ENCODE data around the gene CFAP221.

CFAP221 gene

DNA sequence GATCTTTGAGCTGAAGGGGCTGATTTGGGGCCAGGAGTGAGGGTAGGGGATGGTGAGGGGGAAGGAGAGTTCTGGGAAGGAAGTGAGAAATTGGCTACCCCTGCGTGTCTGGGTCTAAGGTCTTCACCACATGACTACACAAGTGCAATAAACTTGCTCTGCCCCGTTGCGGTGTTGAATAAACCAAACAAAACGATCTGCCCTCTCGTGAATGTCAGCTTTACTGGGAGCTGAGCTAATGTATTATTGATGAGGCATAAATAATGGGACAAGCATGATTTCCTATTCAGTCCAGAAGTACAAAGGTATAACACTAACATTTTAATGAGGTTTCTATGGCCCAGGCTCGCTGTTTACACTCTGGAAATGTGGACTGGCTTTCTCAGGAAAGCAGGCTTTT lies 8.0 kb upstream of the CFAP221 start:
- no peak for DNase-seq

DNA sequence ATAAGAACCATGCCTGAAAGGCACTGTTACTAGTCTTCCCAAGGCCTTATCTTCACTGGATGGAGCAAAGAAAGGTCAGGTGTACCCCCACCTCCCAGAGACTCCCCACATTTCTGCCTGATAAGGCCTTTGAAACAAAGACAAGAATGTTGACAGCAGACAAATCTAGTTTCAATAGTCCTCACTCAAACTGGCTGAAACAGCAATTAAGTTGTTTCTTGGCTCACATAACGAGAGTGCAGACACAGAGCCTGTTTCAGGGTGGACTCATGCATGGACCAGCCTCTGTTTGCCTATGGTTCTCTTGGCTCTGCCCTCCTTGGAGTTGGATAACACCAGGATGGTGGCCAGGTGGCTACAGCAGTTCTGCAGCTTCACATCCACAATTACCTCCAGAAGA lies 7.5 kb upstream of the CFAP221 start:
- DNase-seq: no peak

DNA sequence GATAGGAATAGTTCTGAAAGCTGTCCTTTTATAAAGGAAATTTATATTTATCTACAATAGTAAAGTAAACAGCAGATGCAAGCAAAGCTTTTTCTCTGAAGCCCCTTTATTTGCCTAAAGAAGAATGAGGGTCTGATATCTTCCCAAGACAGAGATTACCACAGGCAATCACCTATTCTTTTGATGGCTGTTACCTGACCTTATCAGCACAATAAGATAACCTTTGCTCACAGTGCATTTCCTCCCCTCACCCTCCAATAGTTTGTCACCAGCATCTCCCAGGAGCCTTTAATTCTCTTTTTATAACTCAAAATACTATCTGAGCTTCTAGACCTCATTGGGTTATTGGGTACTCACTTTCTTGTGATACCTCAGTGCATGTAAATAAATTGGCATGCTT lies 6.5 kb upstream of the CFAP221 start:
- no peak for DNase-seq

DNA sequence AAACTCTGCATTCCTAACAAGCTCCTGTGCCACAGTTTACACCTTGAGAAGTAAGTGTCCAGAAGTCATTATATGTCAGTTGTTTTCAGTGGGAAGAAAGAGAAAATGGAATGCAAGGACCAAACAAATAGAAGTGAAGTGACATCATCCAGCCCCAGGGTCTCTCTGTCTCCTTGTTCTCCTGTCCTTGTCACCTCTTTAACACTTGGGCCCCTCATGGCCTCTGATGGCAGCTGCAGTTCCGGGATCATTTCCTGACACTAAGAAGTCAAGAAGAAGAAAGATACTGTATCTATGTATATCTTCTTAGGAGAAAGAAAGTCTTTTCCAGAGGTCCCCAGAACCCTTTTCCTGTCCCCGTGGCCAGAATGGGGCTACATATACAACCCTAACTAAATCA lies 2.8 kb upstream of the CFAP221 start:
- no peak for DNase-seq

DNA sequence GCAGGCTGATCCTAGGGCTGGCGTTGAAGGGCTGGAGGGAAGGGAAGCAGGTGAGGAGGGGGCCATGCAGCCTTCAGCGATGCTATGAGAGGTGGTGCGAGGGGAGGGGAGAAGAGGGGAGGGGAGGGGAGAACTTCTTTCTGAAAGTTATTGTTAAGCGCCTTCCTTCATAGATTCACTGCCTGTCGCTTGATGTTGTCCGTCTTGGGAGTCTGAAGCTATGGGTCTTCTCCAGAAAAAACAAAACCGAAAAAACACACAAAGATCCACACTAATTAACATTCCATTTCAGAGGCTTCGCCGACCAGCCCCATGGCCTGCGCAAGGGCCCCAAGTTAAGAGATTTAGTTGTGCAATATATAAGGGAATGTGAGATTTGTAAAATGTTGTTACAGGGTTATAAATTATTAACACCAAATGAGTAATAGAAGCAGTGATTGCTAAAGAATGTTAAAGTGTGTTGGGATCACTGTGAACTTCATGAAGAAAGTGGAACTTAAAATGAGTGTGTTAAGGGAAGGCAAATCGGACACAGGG lies 758 bp downstream of the CFAP221 start:
- no peak for DNase-seq

DNA sequence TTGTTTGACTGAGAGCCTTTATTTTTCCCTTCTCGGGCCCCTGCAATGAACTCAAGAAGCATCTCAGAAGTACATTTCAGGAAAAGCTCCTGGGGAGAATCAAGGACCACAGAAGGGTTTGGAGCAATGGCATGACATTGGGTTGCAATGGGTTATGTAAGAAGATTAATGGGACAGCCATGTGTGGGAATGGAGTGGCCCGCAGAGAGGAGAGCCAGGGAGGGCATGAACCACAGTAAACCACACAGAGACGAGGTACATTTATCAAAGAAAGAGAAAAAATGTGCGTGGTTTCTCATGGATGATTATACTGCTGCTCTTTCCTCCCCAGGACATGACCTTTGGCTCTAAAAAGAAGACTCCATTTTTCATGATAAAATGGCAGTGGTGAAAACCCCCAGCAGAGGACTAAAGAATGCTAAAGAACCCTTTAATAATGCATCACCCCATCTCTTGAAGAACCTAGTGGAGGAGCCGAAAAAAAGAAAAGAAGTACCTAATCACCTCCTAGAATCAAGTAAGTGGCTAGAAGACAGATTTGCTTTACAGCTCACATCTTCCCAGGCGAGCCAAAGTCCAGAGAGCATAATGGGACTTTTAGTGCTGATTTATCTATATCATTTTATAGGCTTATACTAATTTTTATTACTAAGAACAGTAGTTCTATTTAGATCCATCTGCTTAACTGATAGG lies 1.7 kb downstream of the CFAP221 start:
- DNase-seq: no peak

DNA sequence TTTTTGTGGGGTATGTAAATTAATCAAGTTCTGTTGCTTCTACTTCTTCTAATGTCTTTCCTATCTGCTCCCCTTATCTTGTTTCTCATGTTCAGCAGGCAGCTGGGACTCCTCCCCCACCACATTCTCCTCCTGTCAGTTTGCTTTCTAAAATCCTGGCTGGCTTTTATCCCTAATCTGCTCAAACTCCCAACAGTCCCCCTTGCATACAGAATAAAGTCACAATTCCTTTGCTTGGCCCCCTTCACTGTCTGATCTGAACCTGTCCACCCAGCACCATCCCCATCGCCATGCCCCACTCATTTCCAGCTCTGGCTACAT lies 2.2 kb downstream of the CFAP221 start:
- DNase-seq: no peak

DNA sequence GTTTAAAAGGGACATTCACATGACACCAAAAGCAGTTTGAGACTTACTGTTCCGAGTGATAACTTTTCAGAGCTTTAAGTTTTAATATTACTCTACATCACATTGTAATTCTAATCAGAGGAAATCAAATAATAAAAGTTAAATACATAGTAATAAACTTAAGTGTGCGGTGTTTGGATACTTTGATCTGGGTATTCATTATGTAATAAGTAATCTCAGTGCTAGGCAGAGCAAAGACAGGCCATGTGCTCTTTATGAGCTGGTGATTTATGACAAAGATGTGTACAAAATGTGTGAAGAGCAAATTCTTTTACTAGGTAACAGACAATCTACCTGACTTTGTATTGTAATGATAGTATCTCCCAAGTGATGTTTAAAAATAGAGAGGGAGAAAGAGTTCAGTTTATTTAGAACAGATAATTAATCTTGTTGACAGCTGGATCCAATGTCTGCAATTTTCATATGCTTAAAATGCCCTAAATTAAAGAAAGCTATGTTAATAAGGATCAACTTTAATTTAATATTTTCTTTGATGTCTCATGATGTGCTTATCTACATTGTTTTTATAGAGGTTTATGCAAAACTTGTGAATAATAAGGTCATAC lies 4.4 kb downstream of the CFAP221 start:
- no peak for DNase-seq

DNA sequence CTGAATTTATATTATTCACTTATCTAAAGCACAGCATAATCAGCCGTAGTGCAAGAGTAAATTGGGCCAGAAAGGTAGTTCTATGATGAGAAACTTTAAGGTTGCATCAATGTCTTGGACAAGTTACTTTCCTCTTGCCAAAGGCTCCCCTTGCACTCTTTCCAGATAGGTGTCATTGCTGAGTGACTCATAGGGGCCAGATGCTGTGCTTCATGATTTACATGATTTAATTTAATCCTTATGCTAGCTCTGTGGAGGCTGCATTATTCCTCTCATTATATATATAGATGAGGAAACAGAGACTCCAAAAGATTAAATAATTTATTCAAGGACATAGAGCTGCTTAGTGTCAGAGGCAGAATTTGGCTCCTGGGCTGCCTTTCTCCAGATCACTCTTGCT lies 5.0 kb downstream of the CFAP221 start:
- DNase-seq: no peak

DNA sequence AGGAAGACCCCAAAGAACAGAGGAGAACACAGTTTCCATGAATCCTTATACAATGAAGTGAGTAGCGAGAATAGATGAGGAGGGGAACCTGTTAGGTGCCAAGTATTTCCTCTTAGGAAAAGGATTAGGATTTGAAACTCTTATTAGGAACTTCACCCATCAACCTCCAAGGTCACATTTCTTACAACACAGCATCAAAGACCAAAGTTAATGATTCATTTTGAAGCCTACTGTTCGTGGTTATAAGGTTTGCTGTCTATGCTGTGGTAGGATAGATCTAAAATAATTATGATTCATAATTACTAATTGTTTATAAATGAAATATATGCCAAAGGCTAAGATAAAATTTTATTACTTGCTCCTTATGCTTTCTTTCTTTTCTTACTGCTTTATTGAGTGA lies 6.1 kb downstream of the CFAP221 start:
- DNase-seq: no peak

DNA sequence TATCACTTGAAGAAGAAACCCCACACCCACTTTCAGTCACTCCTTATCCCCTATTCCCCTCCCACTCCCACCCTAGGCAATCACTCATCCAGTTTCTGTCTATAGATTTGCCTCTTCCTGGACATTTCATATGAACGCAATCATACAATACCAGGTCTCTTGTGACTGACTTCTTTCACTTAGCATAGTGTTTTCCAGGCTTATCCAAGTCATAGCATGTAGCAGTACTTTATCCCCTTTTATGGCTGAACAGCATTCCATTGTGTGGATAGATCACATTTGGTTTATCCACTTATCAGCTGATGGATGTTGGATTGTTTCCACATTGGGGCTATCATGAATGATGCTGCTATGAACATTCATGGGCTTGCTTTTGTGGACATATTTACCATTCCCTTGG lies 6.6 kb downstream of the CFAP221 start:
- no peak for DNase-seq

DNA sequence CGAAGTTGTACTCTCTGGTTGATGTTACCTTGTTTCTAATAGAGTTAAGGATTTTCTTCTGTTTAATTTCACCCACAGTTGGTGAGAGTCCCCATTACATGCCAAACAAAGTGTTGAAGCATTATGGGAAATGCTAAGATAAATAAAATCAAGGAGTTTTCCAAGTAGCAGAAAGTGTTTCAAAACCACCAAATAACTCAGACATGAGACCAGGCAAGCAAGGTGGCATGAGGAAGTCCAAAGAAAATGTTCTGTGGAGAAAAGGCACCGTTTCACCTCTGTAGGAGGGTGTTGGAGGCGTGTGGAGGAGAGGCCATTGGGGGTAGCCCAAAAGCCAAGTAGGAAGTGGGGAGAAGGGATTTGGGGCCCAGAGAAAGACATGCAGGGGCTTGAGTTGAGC lies 8.7 kb downstream of the CFAP221 start:
- DNase-seq: no peak

DNA sequence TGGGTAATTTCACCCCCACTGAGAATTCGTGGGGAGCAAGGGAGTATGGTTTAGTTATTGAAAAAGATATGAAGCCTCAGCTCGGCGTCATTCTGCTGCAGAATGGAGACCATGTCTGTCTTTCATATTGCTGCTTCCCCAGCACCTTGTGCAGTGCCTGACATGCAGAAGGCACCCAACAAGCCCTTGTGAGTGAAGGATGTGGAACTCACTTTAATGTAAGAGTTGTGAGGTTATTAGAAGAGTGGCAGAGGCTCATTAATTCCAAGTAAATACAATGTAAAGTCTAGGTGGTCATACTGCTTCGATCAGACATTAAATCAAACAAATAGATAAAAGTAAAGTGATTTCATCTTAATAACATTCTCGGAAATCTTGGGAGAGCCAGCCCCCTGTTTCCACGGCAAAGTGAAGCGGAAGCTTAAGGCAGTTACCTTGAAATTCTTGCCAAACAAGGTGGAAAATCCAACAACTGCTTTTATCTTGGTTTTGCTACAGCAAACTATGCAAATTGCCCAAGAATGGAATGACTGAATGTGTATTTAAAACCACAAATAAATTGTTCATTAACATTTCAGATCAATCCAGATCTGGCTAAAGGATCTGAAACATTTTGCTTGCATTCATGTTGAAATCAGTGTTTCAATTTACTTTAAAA lies 9.6 kb downstream of the CFAP221 start:
- no peak for DNase-seq

DNA sequence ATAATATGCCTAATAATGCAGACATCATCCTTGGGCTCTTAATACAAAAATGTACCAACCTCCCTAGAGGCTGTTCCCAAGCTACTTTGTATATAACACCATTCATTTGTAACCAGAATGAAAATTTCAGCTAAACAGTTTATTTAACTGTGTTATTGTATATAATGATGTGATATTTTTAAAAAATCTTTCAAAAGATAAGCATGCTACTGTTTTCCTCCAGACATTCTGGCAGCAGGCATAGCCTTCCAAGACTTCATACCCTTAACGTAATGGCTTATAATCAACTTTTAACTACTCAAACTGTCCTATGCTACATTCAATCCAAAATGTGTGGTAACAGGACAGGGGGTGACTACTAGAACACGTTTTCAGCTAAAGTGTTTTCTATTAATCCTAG lies 21.2 kb downstream of the CFAP221 start:
- DNase-seq: no peak

DNA sequence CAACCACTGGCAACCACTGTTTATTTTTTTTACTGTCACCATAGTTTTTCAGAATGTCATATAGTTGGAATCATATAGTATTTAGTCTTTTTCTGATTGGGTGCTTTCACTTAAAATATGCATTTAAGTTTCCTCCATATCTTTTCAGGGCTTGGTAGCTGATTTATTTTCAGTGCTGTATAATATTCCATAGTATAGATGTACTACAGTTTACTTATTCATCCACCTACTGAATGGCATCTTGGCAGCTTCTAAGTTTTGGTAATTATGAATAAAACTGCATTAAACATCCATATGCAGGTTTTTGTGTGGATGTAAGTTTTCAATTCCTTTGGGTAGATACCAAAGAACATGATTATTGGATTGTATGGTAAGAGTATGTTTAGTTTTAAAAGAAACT lies 23.0 kb downstream of the CFAP221 start:
- DNase-seq: no peak

DNA sequence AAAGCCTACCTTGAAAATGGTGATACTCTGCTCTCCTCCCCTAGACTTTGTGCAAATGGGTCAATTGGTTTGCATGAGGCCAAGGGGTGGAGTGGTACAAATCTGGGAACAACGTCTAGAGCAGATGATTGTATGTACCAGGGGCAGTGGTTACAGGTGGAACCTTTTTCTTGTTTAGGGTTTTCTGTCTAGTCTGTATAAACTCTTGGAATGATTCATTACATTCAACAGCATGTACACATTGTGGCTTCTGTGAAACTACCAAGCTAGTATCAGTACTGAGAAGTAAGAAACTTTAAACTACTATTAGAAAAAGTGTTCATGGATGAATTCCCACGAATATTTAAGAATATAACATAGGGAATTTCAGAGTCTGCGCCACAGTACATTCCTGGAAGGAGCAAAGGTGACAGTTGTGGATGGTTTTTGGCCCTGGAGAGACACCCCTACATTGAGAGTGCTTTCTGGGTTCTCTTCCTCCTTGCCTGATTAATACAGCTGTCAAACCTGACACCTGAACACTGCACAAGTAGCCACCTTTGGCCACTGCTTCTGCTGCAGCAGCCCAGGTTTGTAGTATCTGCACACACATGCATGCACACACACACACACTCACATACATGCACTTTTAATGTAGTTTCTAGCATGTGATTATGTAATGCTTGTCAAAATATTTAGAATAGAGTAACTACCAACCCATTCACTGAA lies 30.0 kb downstream of the CFAP221 start:
- no peak for DNase-seq

DNA sequence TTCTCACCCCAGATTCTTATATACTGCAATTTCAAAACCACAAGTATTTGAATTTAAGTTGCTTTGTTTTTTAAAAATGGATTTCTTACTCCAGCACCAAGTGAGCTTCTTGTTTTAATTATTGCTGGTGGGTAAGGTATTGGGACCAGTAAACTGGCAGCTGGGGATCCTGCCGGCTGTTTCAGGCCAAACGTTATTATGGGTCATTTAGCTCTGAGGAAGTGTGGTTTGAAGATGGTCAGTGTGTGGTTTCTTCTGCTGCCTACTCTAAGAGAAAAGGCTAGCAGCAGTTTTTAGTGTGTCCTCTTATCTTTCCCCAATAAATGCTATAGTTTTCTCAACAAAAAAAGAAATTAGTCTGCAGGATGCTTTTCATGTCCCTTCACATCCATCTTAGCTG lies 30.6 kb downstream of the CFAP221 start:
- no peak for DNase-seq

DNA sequence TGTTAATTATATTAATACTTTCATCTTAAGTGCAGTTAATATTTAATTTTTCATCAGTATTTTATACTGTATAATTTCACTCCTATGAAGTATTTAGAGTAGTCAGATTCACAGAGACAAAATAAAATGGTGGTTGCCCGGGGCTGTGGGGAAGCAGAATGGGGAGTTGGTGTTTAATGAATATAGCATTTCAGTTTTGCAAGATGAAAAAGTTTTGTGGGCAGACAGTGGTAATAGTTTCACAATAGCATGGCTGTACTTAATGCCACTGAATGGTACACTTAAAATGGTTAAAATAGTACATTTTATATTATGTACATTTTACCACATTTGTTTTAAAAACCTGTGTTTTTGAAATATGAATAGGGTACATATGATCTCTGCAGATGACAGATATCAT lies 31.2 kb downstream of the CFAP221 start:
- no peak for DNase-seq

DNA sequence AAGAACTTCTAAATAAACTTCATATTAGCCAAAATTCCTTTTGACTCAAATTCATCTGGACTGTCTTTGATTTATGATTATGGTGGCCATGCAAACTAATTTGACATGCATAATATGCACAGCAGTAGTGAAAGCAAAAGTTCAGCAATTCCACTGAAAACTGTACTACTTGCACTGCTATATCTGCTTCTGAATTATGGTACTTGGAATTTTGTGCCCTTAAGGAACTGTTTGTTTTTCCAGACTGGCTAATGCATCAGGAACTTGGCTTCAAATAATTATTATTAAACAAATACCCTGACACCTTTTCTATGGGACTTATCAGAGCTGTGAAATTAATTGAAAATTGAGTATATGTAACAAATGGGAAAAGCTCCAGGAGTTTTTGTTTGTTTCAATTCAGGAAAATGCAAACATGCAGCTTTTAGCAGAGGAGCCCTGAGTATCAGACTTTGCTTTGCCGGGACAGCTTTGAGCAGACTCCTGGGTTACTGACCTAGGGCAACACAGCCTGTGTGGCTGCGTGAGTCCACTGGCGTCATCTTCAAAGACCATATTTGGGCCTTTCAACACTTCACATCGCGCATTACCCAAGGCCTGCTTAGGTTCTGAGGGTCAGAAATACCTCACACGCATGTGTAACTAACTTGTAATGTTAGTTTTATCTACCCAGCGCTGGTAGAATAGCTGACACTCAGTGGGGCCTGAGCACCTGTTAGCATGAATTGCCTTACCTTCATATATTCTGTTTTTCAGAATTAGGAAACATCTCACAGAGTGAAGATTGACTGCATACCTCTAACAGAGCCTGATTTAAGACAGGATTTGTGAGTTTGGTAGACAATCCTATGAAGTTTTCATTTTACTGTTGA lies 35.4 kb downstream of the CFAP221 start:
- no peak for DNase-seq

DNA sequence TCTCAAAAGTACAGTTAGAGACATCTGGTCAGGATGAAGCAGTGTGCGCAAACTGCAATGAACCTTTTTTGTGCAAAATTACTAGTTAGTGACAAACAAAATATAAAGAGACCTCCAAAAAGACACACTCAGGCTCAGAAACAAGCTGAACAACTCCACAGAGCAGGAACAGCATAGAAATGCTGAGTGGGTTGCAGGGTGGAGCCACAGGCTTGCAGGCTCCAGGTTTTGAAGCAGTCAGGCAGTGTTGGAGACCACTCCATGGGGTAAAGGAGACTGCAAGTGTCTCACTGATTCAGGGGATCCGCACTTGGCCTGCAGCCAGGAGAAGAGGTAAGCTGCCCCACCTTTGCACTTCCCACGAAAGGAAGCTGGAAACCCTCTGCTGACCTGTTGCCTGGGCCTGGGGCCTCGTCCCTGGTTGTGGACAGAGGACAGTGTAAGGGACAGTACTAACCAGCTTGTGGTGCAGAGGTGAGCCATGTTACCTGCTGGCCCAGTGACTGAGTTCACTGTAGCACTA lies 36.4 kb downstream of the CFAP221 start:
- no peak for DNase-seq

DNA sequence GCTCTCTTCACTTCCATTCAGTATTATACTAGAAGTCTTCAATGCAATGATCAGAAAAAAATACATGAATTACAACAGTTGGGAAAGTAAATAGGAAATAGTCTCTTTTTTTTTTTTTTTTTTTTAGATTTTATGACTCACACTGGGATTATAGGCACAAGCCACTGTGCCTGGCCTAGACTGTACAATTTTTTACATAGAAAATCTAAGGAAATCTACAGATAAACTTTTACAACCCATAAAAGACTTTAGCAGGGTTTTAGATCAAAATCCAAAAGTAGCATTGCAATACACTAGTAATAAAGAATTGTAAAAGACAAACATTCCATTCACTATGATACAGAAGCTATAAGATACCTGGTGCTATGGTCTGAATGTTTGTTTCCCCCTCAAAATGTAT lies 39.0 kb downstream of the CFAP221 start:
- no peak for DNase-seq

Measured in nucleus accumbens (tissue), 56 donors.